H1 (cell line): ENCODE results near the gene GCFC2. TPM values are rescaled to one million over a fixed set of nuclear protein-coding genes. Genes with fewer than 3 reads are reported as not detected.

ENCODE experiments used
- CTCF ChIA-PET: fragments of 300-600 bp; sonication (Branson Sonifier 250); formaldehyde crosslinking; loops from one replicate; lab custom pipeline; 2021; ENCODE audit not compliant: partially characterized antibody; lab: Charles Lee
- POLR2A ChIA-PET: fragments of 300-600 bp; sonication (Branson Sonifier 250); formaldehyde crosslinking; loops from one replicate; lab custom pipeline; 2021; ENCODE audit warnings: inconsistent platforms; ENCODE audit not compliant: partially characterized antibody; lab: Charles Lee
- DNase-seq, 2 experiments: peaks; one replicate each; pipeline versions ENCODE4 v3.0.0 to v3.0.0-alpha.2; 2010 to 2022; ENCODE audit warnings: low spot score in 2 of 2, low read depth in 1 of 2, mixed read lengths in 1 of 2
- FAIRE-seq: peaks from 2 replicates; lab custom pipeline; 2011; peaks lifted over from hg19 to GRCh38; lab: Jason Lieb, UNC
- H2AFZ ChIP-seq: 2 replicates; pipeline ENCODE4 v1.8.1; 2012; ENCODE audit warnings: low read length, inconsistent platforms
- H2AK5ac ChIP-seq: 2 replicates; pipeline ENCODE4 v1.6.1; 2013; ENCODE audit warnings: low read depth, low read length
- H2BK120ac ChIP-seq: replicated peaks from 2 replicates; pipeline ENCODE3; 2013; ENCODE audit warnings: low read depth, low read length, inconsistent platforms
- H2BK12ac ChIP-seq: 2 replicates; pipeline ENCODE4 v1.6.1; 2013; ENCODE audit warnings: low read depth, low read length
- H2BK15ac ChIP-seq: 2 replicates; pipeline ENCODE4 v1.6.1; 2013; ENCODE audit warnings: low read length
- H2BK20ac ChIP-seq: 2 replicates; pipeline ENCODE4 v1.6.1; 2013; ENCODE audit warnings: low read length
- H2BK5ac ChIP-seq: 2 replicates; pipeline ENCODE4 v1.6.1; 2013; ENCODE audit warnings: low read depth, low read length
- H3K14ac ChIP-seq: 2 replicates; pipeline ENCODE4 v1.6.1; 2013; ENCODE audit warnings: inconsistent platforms; ENCODE audit not compliant: insufficient read length
- H3K18ac ChIP-seq: 2 replicates; pipeline ENCODE4 v1.6.1; 2013; ENCODE audit warnings: low read length; ENCODE audit errors: extremely low read depth
- H3K23ac ChIP-seq: 2 replicates; pipeline ENCODE4 v1.6.1; 2013; ENCODE audit warnings: inconsistent platforms; ENCODE audit not compliant: insufficient read length
- H3K23me2 ChIP-seq: 2 replicates; pipeline ENCODE4 v1.6.1; 2013; ENCODE audit warnings: low read depth, low read length
- H3K27ac ChIP-seq: 2 replicates; pipeline ENCODE4 v1.6.1; 2011; ENCODE audit warnings: low read depth, low read length, inconsistent platforms
- H3K27me3 ChIP-seq, 4 experiments: replicated peaks in 1 of 4; 1 replicate in 1 of 4; 2 replicates in 3 of 4; pipeline versions ENCODE4 v1.6.1 to v1.8.1; 2011 to 2013; ENCODE audit warnings: low read length in 3 of 4, mild to moderate bottlenecking in 3 of 4, inconsistent platforms in 2 of 4, mixed read lengths in 2 of 4, moderate library complexity in 1 of 4; ENCODE audit not compliant: control insufficient read depth in 3 of 4, insufficient read depth in 3 of 4; ENCODE audit errors: extremely low read depth in 1 of 4
- H3K36me3 ChIP-seq, 4 experiments: 2 replicates each; pipeline versions ENCODE4 v1.6.1 to v1.8.1; 2011 to 2013; ENCODE audit warnings: mild to moderate bottlenecking in 4 of 4, low read length in 3 of 4, moderate library complexity in 2 of 4, control low read depth in 1 of 4, inconsistent platforms in 1 of 4; ENCODE audit not compliant: insufficient read depth in 4 of 4, control insufficient read depth in 2 of 4
- H3K4ac ChIP-seq: replicated peaks from 2 replicates; pipeline ENCODE3; 2013; ENCODE audit warnings: low read length, low read depth, mixed read lengths, inconsistent platforms; ENCODE audit not compliant: insufficient read length
- H3K4me1 ChIP-seq, 4 experiments: replicated peaks in 1 of 4; 1 replicate in 1 of 4; 2 replicates in 3 of 4; pipeline versions ENCODE4 v1.6.1 to v1.8.1; 2011 to 2013; ENCODE audit warnings: low read length in 3 of 4, inconsistent platforms in 2 of 4, mixed read lengths in 1 of 4; ENCODE audit not compliant: insufficient read depth in 4 of 4, control insufficient read depth in 3 of 4
- H3K4me2 ChIP-seq, 2 experiments: 2 replicates each; pipeline versions ENCODE4 v1.6.1 to v1.8.1; 2011 to 2013; ENCODE audit warnings: low read depth in 2 of 2, low read length in 2 of 2, control low read depth in 1 of 2, inconsistent platforms in 1 of 2, mild to moderate bottlenecking in 1 of 2; ENCODE audit not compliant: insufficient read depth in 1 of 2
- H3K4me3 ChIP-seq, 4 experiments: fragments of 200-600, 300-600 bp in 1 of 4; sonication (generic), shearing (Covaris generic), sonication (Bioruptor Twin) in 1 of 4; 2 replicates each; pipeline versions ENCODE4 v1.5.1 to v1.8.1; 2011 to 2016; ENCODE audit warnings: low read length in 4 of 4, low read depth in 3 of 4, control low read depth in 2 of 4, inconsistent platforms in 2 of 4, mild to moderate bottlenecking in 2 of 4, mixed read lengths in 1 of 4, moderate library complexity in 1 of 4; ENCODE audit not compliant: insufficient read depth in 2 of 4; ENCODE audit errors: extremely low read depth in 1 of 4
- H3K56ac ChIP-seq: replicated peaks from 2 replicates; pipeline ENCODE3; 2013; ENCODE audit warnings: low read depth, mild to moderate bottlenecking, mixed read lengths, low read length, inconsistent platforms; ENCODE audit not compliant: insufficient read length
- H3K79me1 ChIP-seq: 2 replicates; pipeline ENCODE4 v1.6.1; 2013; ENCODE audit warnings: low read depth, low read length, control low read depth
- H3K79me2 ChIP-seq, 2 experiments: 2 replicates each; pipeline versions ENCODE4 v1.6.1 to v1.8.1; 2012 to 2013; ENCODE audit warnings: low read length in 2 of 2, mild to moderate bottlenecking in 2 of 2, inconsistent platforms in 1 of 2; ENCODE audit not compliant: insufficient read depth in 2 of 2, control insufficient read depth in 1 of 2
- H3K9ac ChIP-seq, 4 experiments: replicated peaks in 1 of 4; 1 replicate in 1 of 4; 2 replicates in 3 of 4; pipeline versions ENCODE4 v1.6.1 to v1.8.1; 2011 to 2013; ENCODE audit warnings: low read depth in 3 of 4, low read length in 3 of 4, control low read depth in 2 of 4, mild to moderate bottlenecking in 2 of 4, moderate library complexity in 2 of 4, inconsistent platforms in 1 of 4; ENCODE audit errors: extremely low read depth in 1 of 4
- H3K9me3 ChIP-seq, 2 experiments: 2 replicates each; pipeline versions ENCODE4 v1.6.1 to v1.8.1; 2012 to 2013; ENCODE audit warnings: mild to moderate bottlenecking in 2 of 2, moderate library complexity in 2 of 2, control low read depth in 1 of 2, inconsistent platforms in 1 of 2, low read depth in 1 of 2, low read length in 1 of 2, mixed read lengths in 1 of 2; ENCODE audit not compliant: insufficient read depth in 2 of 2
- H4K20me1 ChIP-seq, 2 experiments: replicated peaks in 1 of 2; 2 replicates each; pipeline versions ENCODE3 to v1.8.1; 2011 to 2013; ENCODE audit warnings: inconsistent platforms in 2 of 2, low read length in 2 of 2, mild to moderate bottlenecking in 1 of 2; ENCODE audit not compliant: insufficient read depth in 2 of 2, control insufficient read depth in 1 of 2
- H4K5ac ChIP-seq: 2 replicates; pipeline ENCODE4 v1.6.1; 2013; ENCODE audit warnings: low read length, low read depth, mixed read lengths, inconsistent platforms; ENCODE audit not compliant: insufficient read length
- H4K8ac ChIP-seq: 2 replicates; pipeline ENCODE4 v1.8.0; 2013; ENCODE audit warnings: mild to moderate bottlenecking, moderate library complexity, low read length, inconsistent platforms; ENCODE audit not compliant: insufficient read depth; ENCODE audit errors: extremely low read depth
- H4K91ac ChIP-seq: replicated peaks from 2 replicates; pipeline ENCODE3; 2013; ENCODE audit warnings: low read length, mixed read lengths, inconsistent platforms; ENCODE audit not compliant: insufficient read length
- CBX5 ChIP-seq: fragments of 300-800, 300-1000 bp; sonication (generic); IDR thresholded peaks from 2 replicates; pipeline ENCODE4 v1.7.1; 2016; ENCODE audit warnings: antibody characterized with exemption, low read length, low read depth
- EZH2 ChIP-seq: fragments of 200-600 bp; sonication (generic); IDR thresholded peaks from 2 replicates; pipeline ENCODE4 v1.7.1; 2012; ENCODE audit warnings: low read depth, mild to moderate bottlenecking, moderate library complexity, low read length, inconsistent platforms; ENCODE audit not compliant: severe bottlenecking
- GABPA ChIP-seq: IDR thresholded peaks from 2 replicates; pipeline ENCODE4 v1.6.1; 2011; ENCODE audit warnings: mild to moderate bottlenecking, low read length, moderate library complexity, borderline replicate concordance; ENCODE audit not compliant: insufficient read depth
- JUN ChIP-seq: IDR thresholded peaks from 2 replicates; pipeline ENCODE4 v1.6.1; 2011; ENCODE audit warnings: low read depth, mild to moderate bottlenecking, improper control_type of control experiment, low read length
- JUND ChIP-seq: IDR thresholded peaks from 2 replicates; pipeline ENCODE4 v1.6.1; 2011; ENCODE audit warnings: mild to moderate bottlenecking, improper control_type of control experiment, low read length
- PHF8 ChIP-seq: fragments of 200-600 bp; sonication (generic); conservative IDR thresholded peaks from 2 replicates; pipeline ENCODE4 v1.7.1; 2012; ENCODE audit warnings: low read depth, mild to moderate bottlenecking, inconsistent platforms, low read length, moderate library complexity
- RAD21 ChIP-seq, 2 experiments: IDR thresholded peaks in 1 of 2; conservative IDR thresholded peaks in 1 of 2; 2 replicates each; pipeline ENCODE4 v1.6.1; 2011; ENCODE audit warnings: low read depth in 2 of 2, low read length in 2 of 2, improper control_type of control experiment in 1 of 2, inconsistent platforms in 1 of 2, mild to moderate bottlenecking in 1 of 2, moderate library complexity in 1 of 2
- SAP30 ChIP-seq: fragments of 300-600 bp; sonication (generic); IDR thresholded peaks from 2 replicates; pipeline ENCODE4 v1.7.1; 2012; ENCODE audit warnings: low read length, moderate library complexity, mild to moderate bottlenecking, inconsistent platforms; ENCODE audit not compliant: insufficient read depth, insufficient replicate concordance
- SIN3A ChIP-seq, 2 experiments: IDR thresholded peaks in 1 of 2; conservative IDR thresholded peaks in 1 of 2; 2 replicates each; pipeline ENCODE4 v1.6.1; 2011 to 2012; ENCODE audit warnings: low read length in 2 of 2, improper control_type of control experiment in 1 of 2, low read depth in 1 of 2, mild to moderate bottlenecking in 1 of 2
- SP1 ChIP-seq: IDR thresholded peaks from 2 replicates; pipeline ENCODE4 v1.6.1; 2011; ENCODE audit warnings: low read depth, low read length
- TAF7 ChIP-seq: optimal IDR thresholded peaks from 2 replicates; pipeline ENCODE3; 2011; ENCODE audit warnings: low read depth, mild to moderate bottlenecking, inconsistent platforms, low read length, moderate library complexity, borderline replicate concordance
- TEAD4 ChIP-seq: IDR thresholded peaks from 2 replicates; pipeline ENCODE4 v1.6.1; 2012; ENCODE audit warnings: low read depth, low read length, inconsistent platforms, mixed read lengths
- YY1 ChIP-seq: IDR thresholded peaks from 2 replicates; pipeline ENCODE4 v1.6.1; 2011; ENCODE audit warnings: low read depth, mild to moderate bottlenecking, low read length
- WGBS, 2 experiments: shearing (Covaris generic) in 1 of 2; methylation state at CpG; one replicate each; pipeline versions ENCODE4 v1.1.6 to v1.1.7; 2013 to 2015; ENCODE audit warnings: low lambda C conversion rate in 2 of 2, mixed read lengths in 2 of 2, inconsistent platforms in 1 of 2, low coverage in 1 of 2, missing lambda C conversion rate in 1 of 2; ENCODE audit not compliant: insufficient replicate concordance in 2 of 2, insufficient coverage in 1 of 2, insufficient read length in 1 of 2; ENCODE audit errors: extremely low coverage in 1 of 2, missing lambda C conversion rate in 1 of 2; 5-methylcytosine and 5-hydroxymethylcytosine counted together
- polyA plus RNA-seq, 7 experiments: library from polyadenylated mRNA; depleted of rRNA in 3 of 7; stranded (reverse) in 5 of 7; unstranded in 2 of 7; fragments of >200 nt in 5 of 7; fragments of 200-250 nt in 2 of 7; gene quantifications; 1 replicate in 5 of 7; 2 replicates in 1 of 7; 4 replicates in 1 of 7; pipeline versions ENCODE4 v1.2.1 to v1.2.3, GENCODE V29; 2011 to 2013; ENCODE audit warnings: missing spikeins in 2 of 7, mixed read lengths in 2 of 7
- total RNA-seq: library from RNA; stranded (reverse); fragmentation: NEBNext Ultra II Directional; extraction: Animal tissue kit (Norgen Biotek cat#: 25700); gene quantifications from 2 replicates; pipeline ENCODE4 v1.2.1, GENCODE V29; 2021

The GCFC2 gene
- total and polyA plus RNA-seq, 2 of the 8 experiments (the other 6 are each of a cell fraction or from before 2014, with no cell fraction given): 5.6 to 19.1 TPM

GRCh38 chr2:75645643-75646042 lies 65.1 kb downstream of the GCFC2 start:
- Histone ChIP-seq H3K36me3 (peaks cover 0 to 20% (median 6%) of the 10 kb centered on the region in 4 experiments; a peak in 4 of 8 replicates), H2BK15ac (no peak overlapping the region), H4K20me1 (peaks cover 0 to 2% of the 10 kb centered on the region in 2 experiments), H2AFZ (peak overlapping the region; percentile 99; the same call in 1 of the 2 replicates), H3K4me2 (peak overlapping the region in 1 of 2 experiments; percentile 48; a peak in 1 of 4 replicates), H3K4me3 (no peak overlapping the region), H3K9ac (no peak overlapping the region), H3K27me3 (no peaks in the 10 kb centered on the region), H4K91ac (peak overlapping the region; percentile 7), H2BK120ac (no peak overlapping the region), H3K18ac (no peak overlapping the region), H2BK12ac (no peak overlapping the region), H3K23ac (no peak overlapping the region), H3K4ac (no peak overlapping the region), H2BK5ac (no peak overlapping the region), H4K5ac (no peak overlapping the region), H3K23me2 (0 out of 2 replicates have a peak, but pooled peaks cover 3% of the 10 kb centered on the region), H3K56ac (no peak overlapping the region), H3K79me2 (peaks cover 0 to 28% of the 10 kb centered on the region in 2 experiments; a peak in 2 of 4 replicates), H2BK20ac (no peak overlapping the region), H2AK5ac (no peak overlapping the region), H3K9me3 (no peaks in the 10 kb centered on the region), H3K4me1 (no peaks in the 10 kb centered on the region), H3K14ac (no peak overlapping the region), H4K8ac (no peak overlapping the region; the same call in 1 of the 2 replicates), H3K27ac (no peak overlapping the region), H3K79me1 (no peaks in the 10 kb centered on the region; the same call in 1 of the 2 replicates)
- no peak for DNase-seq
- ChIA-PET CTCF (interaction anchor here (0.6 to 1.6 kb wide), 6 partner anchors 8 to 54 kb away, joined by 3 to 5 read pairs (median 4); no protein-coding TSS in a partner anchor), POLR2A (no interaction called here)
- FAIRE-seq: no peak
- WGBS, 2 experiments: 93% methylated on average over 10 of the region's 10 CpGs; no CpG with 5 or more reads in 1 of the 2 experiments
- TF ChIP-seq PHF8 (no peak), SP1 (no peak), TAF7 (no peak), JUND (no peak), SAP30 (no peak), JUN (no peak), EZH2 (no peak), TEAD4 (no peak), SIN3A (conservative IDR thresholded peaks at IDR 0.05 in 1 of 2, IDR thresholded peaks at IDR 0.05 in 1 of 2; ENCODE audit: low read depth in 1 of 2, low read length in 2 of 2) (no peak), RAD21 (IDR thresholded peaks at IDR 0.05 in 1 of 2, conservative IDR thresholded peaks at IDR 0.05 in 1 of 2; ENCODE audit: low read depth in 2 of 2, low read length in 2 of 2) (no peak), CBX5 (no peak), GABPA (no peak), YY1 (no peak)
